GM12873 (cell line): Measurements from ENCODE around the gene CLIC4.

Experiments
- CTCF ChIP-seq: IDR thresholded peaks from 2 replicates; pipeline ENCODE4 v1.5.1; 2012; ENCODE audit warnings: low read depth, mild to moderate bottlenecking, moderate library complexity, low read length, control low read depth; ENCODE audit not compliant: insufficient read depth; ENCODE audit errors: missing control alignments

CLIC4 gene

DNA sequence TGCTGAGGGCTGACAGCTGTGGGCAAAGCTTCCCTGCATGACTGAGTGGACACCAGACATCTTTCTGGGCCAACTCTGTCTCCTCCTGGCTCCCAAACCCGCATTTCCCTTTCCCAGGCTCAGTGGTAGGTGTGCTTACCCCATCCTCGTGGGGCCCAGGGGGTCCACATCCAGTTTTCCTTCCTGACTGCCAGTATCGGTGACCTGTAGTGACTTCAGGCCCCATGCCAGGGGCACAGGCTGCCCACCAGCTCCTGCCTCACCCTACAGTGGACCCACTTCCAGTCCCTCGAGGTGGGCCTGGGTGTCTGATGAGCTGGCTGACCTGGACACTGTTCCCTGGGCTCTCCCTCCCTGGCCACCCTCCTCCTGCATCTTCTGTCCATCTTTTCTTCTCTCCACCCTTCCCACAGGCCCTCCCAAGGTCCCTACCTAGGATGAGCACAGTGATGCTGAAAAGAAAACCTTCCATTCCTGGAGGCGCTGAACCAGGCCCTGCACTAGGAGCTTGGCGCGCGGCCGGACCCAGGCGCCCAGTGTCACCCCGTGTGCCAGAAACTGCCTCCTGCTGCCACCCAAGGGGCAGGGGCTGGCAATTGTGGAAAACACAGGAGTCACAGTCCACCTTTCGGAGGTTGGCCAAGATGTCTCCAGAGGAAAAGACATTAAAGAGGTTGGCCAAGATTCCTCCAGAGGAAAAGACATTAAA is 117.7 kb downstream of the CLIC4 start:
- TF ChIP-seq CTCF: no peak

DNA sequence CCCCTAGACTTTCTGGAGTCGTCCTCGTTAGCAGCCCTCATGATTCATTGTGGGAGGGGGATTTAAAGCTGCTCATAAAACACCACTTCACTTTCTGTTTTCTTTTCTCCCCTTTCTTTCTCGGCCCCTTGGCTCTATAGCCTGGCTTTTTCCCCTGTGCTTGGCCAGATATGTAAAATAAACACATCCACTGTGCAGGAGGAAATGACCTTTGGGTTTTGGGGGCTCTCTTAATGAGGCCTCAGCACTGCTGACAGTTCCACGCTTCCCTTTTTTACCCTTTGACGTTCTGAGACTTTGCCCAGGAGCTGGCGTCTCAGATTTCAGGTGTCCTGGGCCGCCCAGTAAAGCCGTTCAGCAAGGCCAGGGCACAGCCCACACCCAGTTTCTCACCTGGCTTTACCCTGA is 119.1 kb downstream of the CLIC4 start:
- TF ChIP-seq CTCF: no peak

- TF ChIP-seq CTCF: no peak
Measured at GRCh38 chr1:24865168-24865567, 119.9 kb downstream of the CLIC4 start.

GRCh38 chr1:24865587-24865986 is 120.3 kb downstream of the CLIC4 start:
- no peak for TF ChIP-seq CTCF

DNA sequence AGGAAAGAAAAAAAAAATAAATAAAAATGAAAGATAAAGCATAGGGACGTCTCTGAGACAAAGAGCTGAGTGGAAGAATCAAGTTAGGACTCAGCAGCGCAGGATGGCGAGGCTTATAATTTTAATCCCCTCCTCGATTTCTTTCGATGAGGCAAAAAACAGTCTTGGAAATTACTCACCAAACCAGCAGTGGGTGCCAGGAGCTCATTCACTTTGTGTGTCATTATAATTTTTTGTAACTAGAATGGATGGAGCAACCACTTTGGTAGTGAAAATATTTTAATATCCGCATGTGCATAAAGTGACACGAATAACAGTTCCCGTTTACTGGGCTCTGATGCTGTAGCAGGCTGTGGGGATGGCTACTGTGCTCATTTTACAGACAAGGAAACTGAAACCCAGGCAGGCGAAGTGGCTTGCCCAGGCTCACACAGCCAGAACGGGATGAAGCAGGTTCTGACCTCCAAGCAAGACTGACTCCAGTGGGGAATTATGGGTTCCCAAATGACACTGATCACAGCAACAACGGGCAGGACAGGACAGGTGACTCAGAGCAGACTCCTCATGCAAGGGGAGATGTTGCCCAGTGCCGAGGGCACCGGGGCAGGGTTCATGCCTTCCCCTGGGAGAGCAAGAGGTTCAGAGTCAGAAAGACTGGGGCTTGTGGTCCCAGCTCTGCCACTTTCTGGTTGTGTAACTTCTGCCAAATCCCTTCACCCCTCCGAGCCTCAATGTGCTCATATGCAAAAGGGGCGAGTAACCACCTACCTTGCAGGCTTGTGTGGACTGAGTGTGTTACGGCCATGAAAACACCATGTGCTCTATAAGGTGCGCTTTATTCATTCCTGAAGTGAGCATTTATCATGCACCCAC is 121.2 kb downstream of the CLIC4 start:
- TF ChIP-seq CTCF: no peak

DNA sequence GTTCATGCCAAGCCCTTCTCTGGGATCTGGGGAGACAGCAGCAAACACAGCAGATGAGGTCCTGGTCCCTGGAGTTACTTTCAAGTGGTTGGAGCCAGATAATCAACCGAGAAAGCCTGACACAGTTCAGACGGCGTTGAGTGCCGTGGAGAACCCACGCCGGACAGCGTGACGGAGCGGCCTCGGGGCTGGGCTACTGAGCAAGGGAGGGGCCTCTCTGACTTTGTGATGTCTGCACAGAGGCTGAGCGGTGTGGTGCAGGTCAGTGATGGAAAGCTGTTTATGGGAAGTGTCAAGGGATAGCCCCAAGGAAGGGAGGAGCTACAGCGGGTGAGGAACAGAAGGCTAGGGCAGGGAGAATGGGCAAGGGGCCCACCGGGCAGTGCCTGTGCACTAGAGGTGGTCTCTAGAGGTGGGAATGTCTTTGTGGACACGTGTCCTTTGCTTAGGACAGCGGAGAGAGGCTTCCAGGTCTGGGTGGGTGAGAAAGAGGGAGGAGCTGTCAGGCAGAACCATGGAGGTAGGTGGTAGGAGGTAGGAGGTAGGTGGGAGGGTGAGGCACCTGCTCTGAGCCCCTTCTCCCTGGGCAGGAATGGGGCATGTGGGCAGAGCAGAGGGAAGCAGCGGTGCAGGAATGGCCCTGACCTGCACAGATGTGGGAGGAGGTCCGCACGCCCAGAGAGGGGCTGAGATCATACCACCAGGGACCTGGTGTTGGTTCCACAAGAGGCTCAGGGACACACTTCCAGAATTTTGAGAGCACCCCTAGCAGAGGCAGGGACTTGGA is 122.0 kb downstream of the CLIC4 start:
- no peak for TF ChIP-seq CTCF
